ENCODE results near the gene ZNF584.

DNA sequence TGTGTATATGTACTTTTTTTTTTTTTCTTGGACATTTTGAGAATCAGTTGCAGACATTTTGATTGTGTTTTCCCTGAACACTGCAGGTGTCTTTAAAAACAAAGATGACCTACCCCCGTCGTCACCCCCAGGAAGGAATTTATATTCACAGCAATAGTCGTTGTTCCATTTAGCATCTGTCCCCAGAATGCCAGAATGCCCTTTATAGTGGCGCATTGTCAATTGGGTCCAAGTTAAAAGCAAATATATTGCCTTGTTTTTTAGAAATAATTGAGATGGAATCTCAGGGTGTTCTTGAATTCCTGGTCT lies 14.8 kb upstream of the ZNF584 start:
- TF ChIP-seq, protein P1, sequence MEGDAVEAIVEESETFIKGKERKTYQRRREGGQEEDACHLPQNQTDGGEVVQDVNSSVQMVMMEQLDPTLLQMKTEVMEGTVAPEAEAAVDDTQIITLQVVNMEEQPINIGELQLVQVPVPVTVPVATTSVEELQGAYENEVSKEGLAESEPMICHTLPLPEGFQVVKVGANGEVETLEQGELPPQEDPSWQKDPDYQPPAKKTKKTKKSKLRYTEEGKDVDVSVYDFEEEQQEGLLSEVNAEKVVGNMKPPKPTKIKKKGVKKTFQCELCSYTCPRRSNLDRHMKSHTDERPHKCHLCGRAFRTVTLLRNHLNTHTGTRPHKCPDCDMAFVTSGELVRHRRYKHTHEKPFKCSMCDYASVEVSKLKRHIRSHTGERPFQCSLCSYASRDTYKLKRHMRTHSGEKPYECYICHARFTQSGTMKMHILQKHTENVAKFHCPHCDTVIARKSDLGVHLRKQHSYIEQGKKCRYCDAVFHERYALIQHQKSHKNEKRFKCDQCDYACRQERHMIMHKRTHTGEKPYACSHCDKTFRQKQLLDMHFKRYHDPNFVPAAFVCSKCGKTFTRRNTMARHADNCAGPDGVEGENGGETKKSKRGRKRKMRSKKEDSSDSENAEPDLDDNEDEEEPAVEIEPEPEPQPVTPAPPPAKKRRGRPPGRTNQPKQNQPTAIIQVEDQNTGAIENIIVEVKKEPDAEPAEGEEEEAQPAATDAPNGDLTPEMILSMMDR (IDR thresholded peaks at IDR 0.05), result no peak
- TF ChIP-seq EZH2phosphoT487 (IDR thresholded peaks at IDR 0.05), result no peak
- no peak for TF ChIP-seq EZH2 (IDR thresholded peaks at IDR 0.05)
